Measurements from ENCODE around the gene SHB.

- TF ChIP-seq CTCF (conservative IDR thresholded peaks at IDR 0.05; ENCODE audit: low read length) (no peak), EZH2phosphoT487 (IDR thresholded peaks at IDR 0.05; ENCODE audit: borderline replicate concordance, low read depth, low read length) (no peak)
These were observed 97.3 kb downstream of the SHB start for GRCh38 chr9:37971691-37972090.
